HG02973 (cell line): Measurements from ENCODE around the gene ACOT12.

Source experiments
- ATAC-seq: cut with Tn5 transposase; IDR thresholded peaks from one replicate; pipeline ENCODE4 v1.9.1; 2021; ENCODE audit warnings: moderate library complexity; ENCODE audit not compliant: unreplicated experiment

The ACOT12 gene

DNA sequence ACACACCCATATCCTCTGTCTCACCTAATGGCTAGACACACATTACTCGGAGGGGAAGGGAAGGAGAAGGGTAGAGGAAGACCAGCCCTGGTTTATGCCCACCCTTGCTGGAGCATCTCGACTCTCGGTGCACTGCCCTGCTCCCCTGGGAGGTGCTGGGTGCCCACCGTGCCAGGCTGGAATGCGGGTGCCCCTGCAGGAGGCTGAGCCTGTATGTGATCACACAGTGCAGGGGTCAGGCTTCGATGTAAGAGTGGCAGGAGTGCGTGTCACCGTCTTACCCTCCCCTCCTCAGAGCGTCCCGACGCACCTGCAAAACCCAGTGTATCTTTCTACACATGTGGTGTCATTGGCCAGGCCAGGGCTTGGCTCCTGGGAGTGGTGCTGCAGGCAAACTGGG, 7.3 kb upstream of the ACOT12 start:
- no peak for ATAC-seq

DNA sequence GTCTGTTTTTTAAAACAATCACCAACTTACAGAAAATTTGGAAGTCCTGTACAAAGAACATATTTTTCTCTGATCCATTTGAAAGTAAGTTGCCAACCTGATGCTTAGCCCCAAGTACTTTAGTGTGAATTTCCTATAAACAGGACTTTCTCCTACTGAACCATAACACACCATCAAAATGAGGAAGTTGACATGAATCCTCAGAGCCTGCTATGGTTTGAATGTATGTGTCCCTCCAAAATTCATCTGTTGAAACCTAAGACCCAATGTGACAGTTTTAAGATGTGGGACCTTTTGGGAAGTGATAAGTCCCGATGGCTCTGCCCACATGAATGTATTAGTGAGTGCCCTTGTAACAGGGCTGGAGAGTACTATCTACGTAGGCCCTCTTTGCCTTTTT, 6.4 kb upstream of the ACOT12 start:
- ATAC-seq = no peak

DNA sequence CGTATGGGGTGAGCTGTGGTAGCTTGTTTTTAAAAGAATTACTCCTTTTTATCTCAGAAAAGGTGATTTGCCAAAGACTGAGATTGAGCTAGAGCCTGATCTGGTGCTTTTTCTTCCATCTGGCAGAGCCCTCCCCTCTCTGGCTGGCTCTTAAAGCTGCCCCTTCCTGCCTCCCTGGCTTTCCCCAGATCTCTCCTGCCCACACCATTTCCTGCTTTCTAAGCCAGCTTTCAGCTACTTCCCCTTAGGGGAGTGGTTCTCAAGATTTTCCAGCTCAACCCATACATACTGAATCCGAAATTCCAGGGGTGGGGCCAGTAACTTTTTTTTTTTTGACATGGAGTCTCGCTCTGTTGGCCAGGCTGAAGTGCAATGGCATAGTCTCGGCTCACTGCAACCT, 4.8 kb upstream of the ACOT12 start:
- ATAC-seq = no peak

DNA sequence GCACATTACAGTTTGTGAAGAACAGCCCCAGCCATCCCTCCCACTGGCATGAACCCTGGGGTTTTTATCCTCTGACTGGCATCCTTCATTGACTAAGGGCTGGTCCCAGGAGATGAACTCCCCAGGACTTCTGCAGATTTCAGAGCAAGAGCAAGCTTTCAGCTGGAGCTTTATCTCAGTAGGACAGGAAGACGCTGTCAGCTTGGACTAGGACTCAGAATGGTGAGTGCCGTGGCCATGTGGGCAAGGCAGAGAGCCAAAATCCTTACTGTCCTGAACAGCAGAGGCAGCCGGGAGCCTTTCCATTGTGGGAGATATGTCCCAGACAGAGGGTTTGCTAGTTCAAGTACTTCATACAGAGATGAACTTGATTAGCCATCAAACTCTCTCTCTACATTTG, 3.2 kb upstream of the ACOT12 start:
- ATAC-seq = no peak

DNA sequence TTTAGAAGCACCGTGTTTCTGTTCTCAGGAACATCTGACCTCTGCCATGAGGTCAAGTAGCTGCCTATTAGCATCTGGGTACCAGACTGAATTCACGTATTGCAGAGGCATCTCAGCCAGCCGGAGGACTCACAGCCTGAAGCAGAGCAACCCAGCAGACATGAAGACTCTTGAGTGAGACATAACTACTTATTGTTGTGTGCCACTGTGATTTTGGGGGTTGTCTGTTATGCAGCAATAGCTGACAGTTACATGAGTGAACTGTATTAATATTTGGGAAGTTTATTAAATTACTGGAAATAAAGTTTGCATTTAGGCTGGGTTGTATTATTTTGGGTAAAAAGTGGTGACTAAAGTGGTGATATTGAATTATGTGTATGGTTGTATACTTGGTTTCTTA, 1.3 kb upstream of the ACOT12 start:
- no peak for ATAC-seq

DNA sequence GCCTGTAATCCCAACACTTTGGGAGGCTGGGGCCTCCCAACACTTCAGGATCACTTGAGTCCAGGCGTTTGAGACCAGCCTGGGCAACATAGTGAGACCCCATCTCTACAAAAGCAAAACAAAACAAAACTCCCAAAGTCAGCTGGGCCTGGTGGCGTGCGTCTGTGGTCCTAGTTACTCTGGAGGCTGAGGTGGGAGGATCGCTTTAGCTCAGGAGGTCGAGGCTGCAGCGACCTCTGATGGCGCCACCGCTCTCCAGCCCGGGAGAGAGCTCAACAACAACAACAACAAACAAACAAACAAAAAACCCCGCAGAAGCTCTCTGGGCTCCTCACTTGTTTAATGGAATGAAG, 528 bp downstream of the ACOT12 start:
- ATAC-seq = no peak

DNA sequence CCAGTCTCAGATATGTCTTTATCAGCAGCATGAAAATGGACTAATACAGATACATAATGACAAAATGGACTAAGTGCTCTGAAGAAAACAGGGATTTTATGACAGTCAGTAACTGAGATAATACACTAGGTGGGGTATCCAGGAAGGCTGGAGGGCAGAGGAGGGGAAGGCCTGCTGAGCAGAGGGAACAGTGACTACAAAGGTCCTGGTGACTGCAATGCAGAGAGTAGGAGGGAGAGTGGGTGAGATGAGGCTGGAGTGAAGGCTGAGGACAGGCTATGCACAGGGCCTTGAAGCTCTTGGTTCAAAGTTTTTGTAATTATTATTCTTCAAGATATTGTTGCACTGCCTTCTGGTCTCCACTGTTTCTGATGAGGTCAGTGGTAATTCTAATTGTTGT, 4.9 kb downstream of the ACOT12 start:
- no peak for ATAC-seq

DNA sequence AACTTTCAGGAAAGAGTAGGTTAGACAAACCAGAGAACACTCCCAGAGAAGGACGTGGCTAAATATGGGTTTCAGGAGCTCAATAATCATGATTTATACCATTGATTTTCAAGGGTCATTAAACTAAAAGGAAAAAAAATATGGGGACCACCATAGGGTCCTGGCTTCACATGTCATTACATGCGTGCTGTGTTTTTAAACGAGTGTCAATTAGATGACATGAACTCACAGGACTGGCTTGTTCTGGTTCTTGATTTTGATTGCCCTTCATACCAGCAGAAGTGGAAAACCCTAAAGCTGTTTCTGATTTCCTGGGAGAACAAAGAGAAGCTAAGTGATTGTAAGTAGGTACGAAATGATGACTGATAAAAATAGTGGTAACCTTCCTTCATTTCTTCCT, 5.8 kb downstream of the ACOT12 start:
- ATAC-seq = no peak

DNA sequence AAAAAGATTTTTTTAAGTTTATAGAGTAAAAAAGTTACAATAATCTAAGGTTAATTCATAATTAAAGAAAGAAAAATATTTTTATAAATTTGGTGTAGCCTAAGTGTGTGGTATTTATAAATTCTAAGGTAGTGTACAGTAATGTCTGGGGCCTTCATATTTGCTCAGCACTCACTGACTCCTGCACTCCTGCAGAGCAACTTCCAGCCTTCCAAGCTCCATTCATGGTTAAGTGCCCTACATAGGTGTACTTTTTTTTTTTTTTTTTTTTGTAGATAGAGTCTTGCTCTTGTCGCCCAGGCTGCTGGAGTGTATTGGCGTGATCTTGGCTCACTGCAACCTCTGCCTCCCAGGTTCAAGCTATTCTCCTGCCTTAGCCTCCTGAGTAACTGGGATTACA, 10.1 kb downstream of the ACOT12 start:
- no peak for ATAC-seq

DNA sequence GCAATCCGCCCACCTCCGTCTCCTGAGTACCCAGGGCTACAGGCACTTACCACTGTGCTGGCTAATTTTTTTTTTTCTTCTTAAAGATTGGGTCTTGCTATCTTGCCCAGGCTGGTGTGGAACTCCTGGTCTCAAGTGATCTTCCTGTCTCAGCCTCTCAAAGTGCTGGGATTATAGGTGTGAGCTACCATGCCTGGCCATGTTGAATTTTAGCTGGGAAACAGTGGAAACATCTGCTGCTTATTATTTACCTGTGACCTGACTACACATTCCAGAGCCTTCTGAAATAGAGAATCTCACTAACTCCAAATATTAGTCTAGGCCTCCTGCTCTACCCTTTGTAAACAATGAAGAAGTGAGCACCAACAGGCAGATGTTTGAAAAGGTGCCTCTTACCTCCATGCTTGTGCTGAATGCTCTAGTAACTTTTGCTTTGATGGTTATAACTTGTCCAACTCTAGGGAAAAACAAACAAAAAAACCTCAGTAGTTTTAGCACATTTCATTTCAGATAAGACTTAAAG, 22.5 kb downstream of the ACOT12 start:
- ATAC-seq = no peak

DNA sequence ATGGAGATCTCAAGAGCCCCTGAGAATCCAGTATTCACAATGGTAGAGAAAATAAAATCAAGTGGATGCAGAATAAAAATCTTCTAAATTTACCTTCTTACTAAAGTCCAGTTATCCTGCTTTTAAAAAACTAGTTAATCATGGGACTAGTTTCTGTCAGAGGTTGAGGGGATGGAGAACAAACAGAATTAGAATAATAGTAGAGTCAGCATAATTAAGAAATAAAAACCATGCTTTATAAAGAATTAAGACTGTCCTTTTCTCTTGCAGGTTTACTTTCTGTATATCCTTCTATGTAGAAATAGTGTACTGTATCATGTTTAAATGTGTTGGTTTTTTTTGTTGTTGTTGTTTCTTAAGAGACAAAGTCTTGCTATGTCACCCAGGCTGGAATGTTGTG, 23.0 kb downstream of the ACOT12 start:
- no peak for ATAC-seq

DNA sequence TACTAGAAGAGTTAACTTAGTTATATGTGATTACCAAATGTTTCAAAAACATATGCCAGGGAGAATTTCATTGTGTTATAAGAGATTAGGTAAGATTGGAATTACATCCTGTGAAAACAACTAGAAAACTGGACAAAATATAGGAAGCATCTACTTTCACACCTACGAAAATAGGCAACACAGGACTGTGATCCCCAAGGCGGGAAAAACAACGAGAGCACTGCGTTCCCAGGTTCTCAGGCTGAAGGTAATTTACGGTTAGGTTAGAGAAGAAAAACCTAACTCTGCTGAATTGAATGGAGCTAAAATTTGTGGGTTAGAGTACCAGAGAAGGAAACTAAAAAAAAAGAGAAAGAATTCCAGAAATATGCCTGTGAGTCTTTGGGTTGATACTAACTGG, 28.4 kb downstream of the ACOT12 start:
- ATAC-seq = no peak

DNA sequence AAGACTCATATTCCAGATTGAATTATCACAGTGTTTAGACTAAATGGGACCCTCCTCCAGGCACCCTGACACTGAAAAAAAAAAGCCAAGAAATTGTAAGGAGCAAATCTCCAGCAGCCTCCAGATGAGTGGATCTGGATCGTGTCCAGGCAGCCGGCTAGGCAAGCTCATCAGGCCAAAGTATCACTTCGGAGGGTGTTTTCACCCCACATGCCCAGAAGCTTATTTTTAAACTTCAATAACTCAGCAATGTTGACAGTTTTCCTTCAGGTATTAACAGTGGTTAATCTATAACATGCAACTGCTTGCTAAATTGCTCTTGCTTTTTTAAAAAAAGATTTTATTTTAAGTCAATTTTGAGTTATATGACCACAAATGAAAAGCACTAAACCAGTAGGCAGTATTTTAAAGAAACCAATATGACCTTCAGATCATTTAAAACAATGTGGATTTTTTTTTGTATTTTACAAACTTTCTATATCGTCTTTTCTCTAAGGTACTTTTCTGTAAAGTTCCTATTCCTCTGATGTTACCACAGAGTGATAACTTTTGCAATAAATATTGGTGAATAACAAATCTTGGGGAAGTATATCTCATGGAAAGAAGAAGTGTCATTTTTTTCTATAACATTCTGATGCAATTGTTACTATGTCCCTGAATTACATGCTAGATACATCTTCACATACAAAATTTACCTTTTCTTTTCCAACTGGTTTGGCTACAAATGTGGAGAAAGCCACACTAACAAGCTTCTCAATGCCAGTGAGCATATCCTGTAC, 30.7 kb downstream of the ACOT12 start:
- no peak for ATAC-seq

DNA sequence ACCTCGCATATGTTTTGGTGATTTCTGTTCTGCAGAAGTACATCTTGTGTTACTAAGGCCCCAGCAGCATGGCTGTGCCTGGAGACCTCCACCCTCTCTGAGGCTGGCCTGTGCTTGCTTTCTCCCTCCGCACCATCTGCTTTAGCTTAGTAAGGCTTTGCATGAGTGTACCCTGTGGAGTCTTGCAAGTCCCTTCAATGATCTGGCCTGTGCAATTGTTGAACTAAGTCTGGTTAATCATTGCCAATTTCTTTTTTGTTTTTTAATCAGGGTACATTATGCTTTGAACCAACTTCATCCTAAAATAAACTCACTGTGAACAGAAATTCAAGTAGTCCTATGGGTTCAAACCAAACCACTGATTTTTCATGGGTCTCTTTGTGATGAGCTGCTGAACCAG, 32.3 kb downstream of the ACOT12 start:
- no peak for ATAC-seq

DNA sequence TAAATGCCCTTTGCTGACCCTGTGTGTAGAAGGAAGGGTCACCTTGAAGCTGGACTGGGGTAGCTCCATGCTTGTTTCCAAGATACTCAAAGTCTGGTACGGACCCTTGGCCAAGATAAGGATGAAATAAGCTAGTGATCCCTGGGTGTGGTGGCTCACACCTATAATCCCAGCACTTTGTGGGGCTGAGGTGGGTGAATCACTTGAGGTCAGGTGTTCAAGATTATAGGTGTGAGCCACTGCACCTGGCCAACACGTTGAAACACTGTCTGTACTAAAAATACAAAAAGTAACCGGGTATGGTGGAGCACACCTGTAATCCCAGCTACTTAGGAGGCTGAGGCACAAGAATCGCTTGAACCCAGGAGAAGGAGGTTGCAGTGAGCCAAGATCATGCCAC, 33.3 kb downstream of the ACOT12 start:
- no peak for ATAC-seq

DNA sequence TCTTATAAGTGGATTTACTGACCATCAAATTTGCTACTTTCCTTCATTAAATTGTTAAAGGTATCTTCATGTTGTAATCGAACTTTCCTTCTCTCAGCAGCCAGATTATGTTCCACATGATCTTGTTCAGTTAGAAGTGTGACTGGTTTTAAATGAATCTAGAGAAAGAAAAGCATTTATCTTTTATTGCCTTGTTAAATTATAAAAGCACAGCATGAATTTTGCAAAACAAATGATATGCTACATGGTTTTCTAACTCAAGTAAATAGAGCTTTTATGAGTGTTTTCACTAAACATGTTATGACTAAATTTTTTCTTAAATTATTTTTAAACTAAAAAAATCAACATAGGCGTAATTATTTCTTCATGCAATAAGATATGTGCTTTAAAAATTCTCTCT, 34.1 kb downstream of the ACOT12 start:
- ATAC-seq = no peak

DNA sequence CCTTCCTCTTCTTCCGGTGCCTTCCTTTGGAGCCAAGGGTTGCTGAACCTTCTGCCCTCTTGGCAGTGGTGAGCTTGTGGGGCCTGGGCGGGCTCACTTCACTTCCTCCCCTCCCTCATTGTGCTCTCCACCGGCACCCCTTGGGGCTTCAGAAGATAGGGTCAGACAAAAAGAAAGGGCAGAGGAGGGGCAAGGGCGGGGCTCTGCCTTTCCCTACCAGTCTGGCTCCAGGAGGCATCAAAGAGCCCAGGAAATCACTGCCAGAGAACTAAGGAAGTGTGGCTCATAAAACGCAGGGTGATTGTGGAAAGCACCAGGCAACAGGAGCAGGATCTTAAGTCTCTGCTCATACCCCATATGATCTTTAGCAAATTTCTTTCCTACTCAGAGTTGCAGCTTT, 34.8 kb downstream of the ACOT12 start:
- no peak for ATAC-seq

DNA sequence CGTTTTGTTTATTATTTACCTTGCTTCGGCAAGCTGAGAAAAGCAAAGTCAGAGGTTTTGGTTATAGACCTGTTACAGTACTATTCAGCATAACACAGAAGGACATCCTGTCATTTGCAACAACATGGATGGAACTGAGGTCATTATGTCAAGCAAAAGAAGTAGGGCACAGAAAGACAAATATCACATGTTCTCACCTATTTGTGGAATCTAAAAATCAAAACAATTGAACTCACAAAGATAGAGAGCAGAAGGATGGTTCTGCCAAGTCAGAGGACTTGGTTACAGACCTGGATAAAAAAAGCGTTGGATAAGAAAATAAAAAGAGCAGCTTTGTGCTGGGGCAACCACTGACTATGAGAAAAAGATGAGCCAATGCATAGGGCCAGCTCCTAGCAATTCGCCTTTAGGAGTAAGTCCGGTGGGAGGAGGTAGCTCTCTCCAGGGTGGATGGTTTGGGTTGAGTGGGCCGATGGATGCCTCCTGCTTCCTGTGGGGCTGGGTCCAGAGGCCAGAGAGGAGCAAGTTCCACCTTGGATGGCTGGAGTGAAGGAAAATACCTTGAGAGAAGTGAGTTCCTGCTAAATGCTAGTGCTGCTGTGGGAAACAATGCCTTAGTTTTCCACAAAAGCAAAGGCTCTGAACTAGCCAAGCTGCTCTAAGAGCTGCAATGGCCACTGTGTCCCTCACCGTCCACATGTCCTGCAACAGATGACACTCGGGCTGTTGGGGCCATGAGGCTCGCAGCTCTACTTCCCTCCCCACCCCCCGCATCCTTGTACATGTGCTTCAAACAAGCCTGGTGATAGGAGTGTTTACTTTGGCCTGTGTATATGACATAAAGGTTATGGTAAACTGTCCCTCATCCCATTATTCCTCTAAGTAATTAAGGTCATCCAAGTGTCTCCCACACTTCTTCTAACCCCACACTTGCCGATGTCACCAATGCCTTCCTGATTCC, 38.4 kb downstream of the ACOT12 start:
- ATAC-seq = no peak

DNA sequence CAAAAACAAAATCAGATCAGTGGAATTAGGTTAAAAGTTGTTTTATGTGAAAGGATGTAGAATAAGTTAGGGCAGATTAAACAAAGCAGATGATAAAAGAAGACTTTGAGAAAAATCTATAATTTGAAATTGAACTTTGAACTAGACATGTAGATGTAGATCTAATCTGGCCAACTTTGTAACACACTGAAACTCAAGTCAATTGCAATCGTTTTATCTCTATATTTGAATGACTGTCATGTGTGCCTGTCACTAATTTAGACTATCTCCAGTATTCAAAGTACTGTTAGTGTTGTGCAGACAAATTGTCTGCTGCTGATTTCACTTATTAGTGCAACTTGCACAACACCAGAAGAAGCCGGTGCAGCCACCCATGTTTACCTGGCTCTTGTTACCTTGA, 39.8 kb downstream of the ACOT12 start:
- ATAC-seq = no peak

DNA sequence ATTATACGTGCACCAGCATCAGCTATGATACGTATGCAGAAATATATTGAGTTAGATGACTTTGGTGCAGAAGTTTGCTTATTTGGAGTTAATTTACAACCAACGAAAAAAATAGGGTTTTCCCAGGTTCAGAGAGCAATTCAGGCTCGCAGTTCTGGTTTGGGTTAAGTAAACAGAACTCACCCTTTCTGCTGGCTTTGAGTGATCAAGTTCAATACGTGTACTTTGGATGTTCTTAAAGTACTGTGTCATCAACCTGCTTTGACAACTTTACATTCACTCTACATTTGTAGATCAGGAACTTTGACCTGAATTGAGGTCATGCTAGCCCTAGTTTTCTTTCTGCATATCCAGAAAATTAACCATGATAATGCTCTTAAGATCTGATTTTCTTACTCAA, 40.7 kb downstream of the ACOT12 start:
- ATAC-seq = no peak

DNA sequence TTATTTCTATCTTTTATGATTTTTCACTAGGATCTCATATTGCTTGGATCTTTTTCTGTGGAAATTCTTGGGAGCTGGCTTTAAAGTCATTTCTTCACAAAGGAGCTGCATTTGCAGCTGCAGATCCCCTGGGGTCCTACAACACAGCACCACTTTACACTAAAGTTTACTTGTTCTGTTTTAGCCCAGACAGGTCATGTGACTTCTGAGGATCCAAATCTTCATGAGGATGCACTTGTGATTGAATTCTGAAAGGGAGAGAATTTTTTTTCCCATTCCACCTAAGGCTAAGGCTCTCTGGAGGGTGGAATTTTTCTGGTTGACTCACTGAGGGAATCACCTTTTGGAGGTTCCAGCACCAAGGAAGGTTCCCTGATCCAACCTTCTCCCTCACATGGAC, 43.4 kb downstream of the ACOT12 start:
- no peak for ATAC-seq

DNA sequence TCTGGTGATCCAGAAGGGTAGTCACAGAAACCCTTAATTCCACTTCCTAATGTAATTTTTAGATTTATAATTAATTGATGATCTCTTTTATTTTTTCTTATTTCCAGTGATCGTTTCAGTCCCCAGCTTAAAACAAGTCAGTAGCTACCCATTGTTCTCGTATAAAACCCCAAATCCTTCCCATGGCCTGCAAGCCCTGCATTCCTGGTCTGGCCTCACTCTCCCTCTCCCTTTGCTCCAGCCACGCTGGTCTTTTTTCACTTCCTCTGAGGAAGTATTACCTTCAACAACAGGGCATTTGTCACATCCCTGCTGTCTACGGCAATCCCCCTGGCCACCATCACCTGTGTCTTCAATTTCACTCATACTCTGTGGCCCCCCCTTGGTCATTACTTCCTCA, 44.8 kb downstream of the ACOT12 start:
- ATAC-seq = no peak
